GM19328 (cell line): ENCODE measurements around the gene TAGLN2.

Source experiments
- ATAC-seq: cut with Tn5 transposase; IDR thresholded peaks from one replicate; pipeline ENCODE4 v1.9.1; 2021; ENCODE audit warnings: mild to moderate bottlenecking, moderate library complexity; ENCODE audit not compliant: unreplicated experiment

TAGLN2 gene

GRCh38 chr1:159949981-159950381 is 24.7 kb upstream of the TAGLN2 start:
- ATAC-seq = no peak

- ATAC-seq = no peak
Measured at GRCh38 chr1:159949123-159949522, 23.8 kb upstream of the TAGLN2 start.

- ATAC-seq = no peak
Measured at GRCh38 chr1:159947942-159948341, 22.6 kb upstream of the TAGLN2 start.

GRCh38 chr1:159946242-159947187 is 21.2 kb upstream of the TAGLN2 start:
- no peak for ATAC-seq

GRCh38 chr1:159945483-159946241 is 20.4 kb upstream of the TAGLN2 start, which contains the start of gene IGSF9:
TSS of gene IGSF9 (minus strand) at chr1:159945613. CDS start at chr1:159943454, 2,159 bp downstream.
- no peak for ATAC-seq

GRCh38 chr1:159944623-159945455 is 19.5 kb upstream of the TAGLN2 start:
- ATAC-seq = no peak

GRCh38 chr1:159943908-159944622 is 18.8 kb upstream of the TAGLN2 start:
- ATAC-seq = no peak

GRCh38 chr1:159943278-159943640 is 18.0 kb upstream of the TAGLN2 start:
- ATAC-seq = no peak

- no peak for ATAC-seq
Measured at GRCh38 chr1:159942632-159943277, 17.4 kb upstream of the TAGLN2 start.

GRCh38 chr1:159941591-159942560 is 16.6 kb upstream of the TAGLN2 start:
- ATAC-seq = no peak

GRCh38 chr1:159941141-159941540 is 15.8 kb upstream of the TAGLN2 start:
- no peak for ATAC-seq

- no peak for ATAC-seq
Measured at GRCh38 chr1:159940006-159940620, 14.8 kb upstream of the TAGLN2 start.

GRCh38 chr1:159939678-159940002 is 14.3 kb upstream of the TAGLN2 start:
- no peak for ATAC-seq

- ATAC-seq = no peak
Measured at GRCh38 chr1:159938905-159939677, 13.8 kb upstream of the TAGLN2 start.

- ATAC-seq = no peak
Measured at GRCh38 chr1:159938211-159938852, 13.0 kb upstream of the TAGLN2 start.

- no peak for ATAC-seq
Measured at GRCh38 chr1:159937054-159937750, 11.9 kb upstream of the TAGLN2 start.
